Activated CD4-positive, alpha-beta T cell treated with anti-CD3 and anti-CD28 coated beads, Interleukin-2, amount 10 ng/mL, durations not matched to agents 7 days and 5 days (primary cell): ENCODE measurements around the gene YDJC. TPM values are rescaled to one million over a fixed set of nuclear protein-coding genes. Genes with fewer than 3 reads are reported as not detected.
"Not testable (repeated sequence)": the region's sequence is repeated elsewhere in the genome, so short reads cannot be mapped to it uniquely, and the experiment has no call there.

Experiments
- CTCF ChIA-PET: fragments of 350-600 bp; sonication (Branson Sonifier 250); formaldehyde crosslinking; loops from one replicate; lab custom pipeline; 2021; ENCODE audit warnings: antibody characterized with exemption; lab: Charles Lee
- POLR2A ChIA-PET: fragments of 350-600 bp; sonication (Branson Sonifier 250); formaldehyde crosslinking; loops from one replicate; lab custom pipeline; 2021; ENCODE audit warnings: antibody characterized with exemption; lab: Charles Lee
- DNase-seq: peaks from one replicate; pipeline ENCODE4 v3.0.0-alpha.2; 2020
- H3K27ac Mint-ChIP-seq: one replicate; pipeline ENCODE4 v1.8.0; 2021; ENCODE audit warnings: mild to moderate bottlenecking, moderate library complexity, mixed read lengths
- H3K27me3 Mint-ChIP-seq: one replicate; pipeline ENCODE4 v1.8.0; 2021; ENCODE audit warnings: mixed read lengths
- H3K36me3 Mint-ChIP-seq: one replicate; pipeline ENCODE4 v1.8.0; 2021; ENCODE audit warnings: low read depth, mixed read lengths
- H3K4me1 Mint-ChIP-seq: one replicate; pipeline ENCODE4 v1.8.0; 2021; ENCODE audit warnings: mixed read lengths
- H3K4me3 Mint-ChIP-seq: one replicate; pipeline ENCODE4 v1.8.0; 2021; ENCODE audit warnings: mild to moderate bottlenecking, moderate library complexity, mixed read lengths
- H3K9me3 Mint-ChIP-seq: one replicate; pipeline ENCODE4 v1.8.0; 2021; ENCODE audit warnings: mixed read lengths
- total RNA-seq, 2 experiments: library from RNA; stranded (reverse); gene quantifications; one replicate each; pipeline ENCODE4 v1.2.3, GENCODE V29; 2021

YDJC gene
- total RNA-seq, 2 experiments from 2014 or later, result 30.3 to 39.9 TPM

DNA sequence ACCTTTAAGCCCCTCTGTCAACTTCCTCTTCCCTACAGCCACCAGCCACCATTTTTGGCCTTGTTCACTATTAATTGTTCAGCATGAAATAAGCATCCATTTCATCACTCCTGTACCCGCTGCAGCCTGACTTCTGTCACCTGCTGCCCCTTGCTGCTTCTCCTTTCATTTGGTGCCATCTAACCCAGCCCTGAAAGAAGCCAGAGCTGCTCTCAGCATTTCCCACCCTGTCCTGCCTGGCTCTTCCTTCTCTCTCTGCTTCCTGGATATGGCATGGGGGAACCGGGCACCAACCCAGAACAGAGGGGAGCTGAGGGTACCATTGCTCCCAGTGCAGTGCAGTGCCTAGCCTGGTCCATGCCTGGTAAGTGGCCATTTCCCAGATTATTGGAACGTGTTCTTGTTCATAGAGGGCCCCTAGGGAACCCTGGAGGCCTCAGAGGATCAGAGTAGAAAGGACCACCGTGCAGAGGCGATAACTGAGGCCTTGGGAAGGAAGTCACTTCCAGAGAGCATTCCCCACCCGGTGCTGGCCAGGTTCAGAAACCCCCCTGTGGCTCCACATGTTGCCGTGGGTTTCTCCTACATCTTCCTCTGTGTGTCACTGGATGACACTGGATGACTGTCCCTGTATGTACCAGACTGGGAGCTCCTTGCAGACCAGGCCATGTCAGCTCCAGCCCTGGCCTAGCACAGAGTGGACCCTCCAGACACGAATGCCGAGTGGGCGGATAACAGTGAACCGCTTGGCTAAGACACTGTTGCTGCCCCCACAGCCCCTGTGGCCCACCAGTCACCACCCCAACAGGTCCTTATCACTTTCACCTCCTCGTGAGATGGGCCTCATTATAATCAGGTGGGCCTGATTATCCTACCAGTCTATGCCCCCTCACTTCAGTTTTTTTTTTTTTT is 4.7 kb downstream of the YDJC start:
- ChIA-PET CTCF (interaction anchor here (0.9 to 14.3 kb wide), 2 partner anchors 11 to 22 kb away, joined by 4 to 213 read pairs; partner anchors contain the start of gene SDF2L1), POLR2A (no interaction called here)
- no peaks in the 10 kb centered on the region for H3K27me3 Mint-ChIP-seq
- H3K4me1 Mint-ChIP-seq, result peaks cover 24% of the 10 kb centered on the region
- H3K36me3 Mint-ChIP-seq, result peaks cover 35% of the 10 kb centered on the region
- no peaks in the 10 kb centered on the region for H3K9me3 Mint-ChIP-seq
- no peak for DNase-seq
- H3K4me3 Mint-ChIP-seq, result no peak overlapping the region
- peak overlapping the region; percentile 21 for H3K27ac Mint-ChIP-seq

DNA sequence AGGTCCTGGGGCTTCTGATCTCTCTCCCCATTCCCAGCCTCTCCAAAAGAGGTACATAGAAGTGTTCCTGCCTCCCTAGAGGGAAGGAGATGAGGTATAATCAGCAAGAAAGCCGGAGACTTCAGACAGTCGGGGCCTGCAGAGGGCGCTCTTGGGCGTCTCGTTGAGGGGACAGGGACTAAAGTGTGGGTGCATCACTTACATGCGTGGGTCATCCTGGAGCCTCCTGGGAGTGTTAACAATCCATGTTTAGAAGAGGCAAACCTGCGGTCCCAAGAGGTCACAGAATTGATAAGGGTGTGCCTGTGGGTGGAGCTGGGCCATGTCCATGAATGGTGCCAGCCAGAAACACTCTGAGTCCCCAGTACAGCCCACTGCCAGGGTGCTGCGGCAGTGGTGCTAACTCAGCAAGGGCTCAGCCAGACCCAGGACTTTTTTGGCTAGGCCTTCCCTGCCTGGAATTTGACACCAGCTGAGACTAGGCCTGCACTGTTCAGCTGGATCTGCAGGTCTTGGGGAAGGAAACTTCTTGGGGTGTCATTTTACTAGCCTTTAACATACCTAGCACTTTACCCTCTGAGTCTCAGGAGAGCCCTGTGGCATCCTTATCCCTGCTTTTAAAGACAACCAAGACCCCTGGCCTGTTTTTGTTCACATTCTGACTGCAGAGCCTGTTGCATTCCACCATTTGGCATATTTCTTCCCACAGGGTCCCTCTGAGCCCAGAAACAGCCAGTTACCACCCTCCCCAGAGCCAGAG is 5.5 kb downstream of the YDJC start:
- CTCF ChIA-PET, result interaction anchor here (1.3 to 14.3 kb wide), 2 partner anchors 11 to 23 kb away, joined by 4 to 213 read pairs; partner anchors contain the start of gene SDF2L1
- Mint-ChIP-seq H3K27ac (peak overlapping the region; percentile 21), H3K4me1 (peaks cover 24% of the 10 kb centered on the region), H3K4me3 (no peak overlapping the region), H3K9me3 (no peaks in the 10 kb centered on the region), H3K36me3 (peaks cover 34% of the 10 kb centered on the region), H3K27me3 (no peaks in the 10 kb centered on the region)
- POLR2A ChIA-PET, result no interaction called here
- peak; percentile 31 for DNase-seq

DNA sequence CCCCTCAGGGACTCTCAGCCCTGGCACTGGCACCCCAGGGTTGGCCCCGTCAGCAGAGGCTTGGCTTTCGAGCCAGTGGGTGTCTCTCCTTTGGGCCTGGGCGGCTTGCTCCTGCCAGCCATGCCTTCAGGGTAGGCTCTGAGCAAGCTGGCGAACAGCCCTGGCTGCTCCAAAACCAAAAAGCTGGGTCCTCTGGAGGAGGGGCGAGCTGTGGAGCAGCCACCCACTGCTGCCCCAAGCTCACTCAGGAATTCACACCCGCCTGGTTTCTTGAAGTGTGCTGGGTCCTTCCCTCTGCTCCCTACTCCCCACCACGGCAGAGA is 6.2 kb downstream of the YDJC start:
- DNase-seq, result no peak
- no peak overlapping the region for H3K4me3 Mint-ChIP-seq
- peaks cover 22% of the 10 kb centered on the region for H3K4me1 Mint-ChIP-seq
- CTCF ChIA-PET, result interaction anchor here (1.3 to 14.3 kb wide), 2 partner anchors 10 to 23 kb away, joined by 4 to 213 read pairs; partner anchors contain the start of gene SDF2L1
- H3K9me3 Mint-ChIP-seq, result no peaks in the 10 kb centered on the region
- POLR2A ChIA-PET, result no interaction called here
- H3K27ac Mint-ChIP-seq, result no peak overlapping the region
- H3K36me3 Mint-ChIP-seq, result peaks cover 32% of the 10 kb centered on the region
- no peaks in the 10 kb centered on the region for H3K27me3 Mint-ChIP-seq

DNA sequence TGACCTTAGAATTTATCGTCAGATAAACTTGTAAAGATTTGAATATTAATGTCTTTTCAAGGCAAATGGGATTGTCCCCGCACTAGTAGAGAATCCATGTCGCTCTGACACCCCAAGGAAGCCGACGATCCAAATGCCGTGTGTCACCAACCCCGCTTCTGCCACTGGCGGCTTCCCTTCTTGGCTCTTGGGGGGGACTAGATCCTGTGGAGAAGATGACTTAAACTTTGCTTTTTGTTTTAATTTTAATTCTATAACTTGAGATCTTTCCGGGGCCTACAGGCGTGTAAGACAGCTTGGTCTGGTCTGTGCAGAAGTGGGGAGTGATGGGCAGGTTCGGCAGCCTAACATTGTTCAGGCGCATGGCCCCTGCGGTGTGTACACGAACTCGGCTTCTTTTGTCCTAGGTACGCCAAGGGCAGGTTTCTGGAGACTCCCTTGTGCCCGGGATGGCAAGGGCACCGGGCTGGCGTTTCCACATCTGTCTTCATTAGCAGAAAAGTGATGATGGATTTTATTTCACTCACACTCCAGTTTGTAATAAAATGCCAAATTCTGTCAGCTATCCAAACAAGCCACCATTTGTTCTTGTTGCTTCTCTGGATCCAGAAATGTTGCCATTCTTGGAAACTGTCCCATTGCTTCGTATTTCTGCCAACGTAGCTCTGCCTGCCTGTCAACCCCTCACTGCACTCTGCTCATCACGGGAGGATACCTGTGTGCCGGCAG is 6.7 kb downstream of the YDJC start:
- Mint-ChIP-seq H3K4me3 (no peak overlapping the region), H3K36me3 (peaks cover 28% of the 10 kb centered on the region), H3K27me3 (no peaks in the 10 kb centered on the region), H3K4me1 (peaks cover 18% of the 10 kb centered on the region), H3K27ac (no peak overlapping the region), H3K9me3 (no peaks in the 10 kb centered on the region)
- ChIA-PET CTCF (interaction anchor here (1.3 to 14.3 kb wide), 2 partner anchors 10 to 24 kb away, joined by 4 to 213 read pairs; partner anchors contain the start of gene SDF2L1), POLR2A (no interaction called here)
- no peak for DNase-seq

DNA sequence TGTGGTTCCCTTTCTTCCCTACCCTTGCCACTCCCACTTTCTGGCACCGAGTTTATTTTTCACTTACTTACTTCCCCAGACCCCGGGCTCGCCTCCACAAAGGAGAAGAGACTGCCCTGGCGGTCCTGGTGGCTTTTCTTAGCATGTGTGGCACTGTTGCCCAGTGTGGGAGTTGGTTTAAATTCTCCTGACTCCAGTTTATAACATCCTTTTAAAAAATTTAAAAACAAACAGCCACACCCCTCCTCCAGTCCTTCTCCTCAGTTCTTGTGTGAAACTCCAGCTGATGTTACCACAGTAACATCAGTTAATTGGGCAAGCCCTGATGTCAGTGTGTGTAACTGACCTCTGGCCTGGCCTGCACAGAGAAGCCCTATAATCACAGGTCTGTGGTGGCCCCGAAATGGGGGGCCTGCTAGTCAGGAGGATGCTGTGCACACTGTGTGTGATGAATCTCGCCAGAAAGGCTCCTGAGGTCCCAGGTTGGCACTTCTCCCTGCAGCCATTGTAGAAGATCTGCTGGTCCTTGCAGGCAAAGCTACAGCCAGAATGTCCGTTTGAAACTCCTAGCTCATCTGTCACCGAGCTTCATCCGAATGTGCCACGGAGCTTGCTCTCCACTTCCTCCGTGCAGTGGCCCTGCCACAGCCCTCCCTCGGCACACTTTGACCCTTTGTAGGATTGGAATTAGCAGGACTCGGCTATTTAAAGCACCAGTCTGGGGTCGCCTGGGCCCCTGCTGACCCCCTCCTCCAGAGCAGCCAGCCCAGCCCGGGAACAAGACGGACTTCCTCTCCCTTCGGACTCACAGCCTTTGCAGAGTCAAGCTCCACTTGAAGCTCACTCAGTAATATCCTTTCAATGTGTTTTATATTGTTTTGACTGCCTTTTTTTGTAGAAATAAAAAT is 7.6 kb downstream of the YDJC start:
- H3K4me1 Mint-ChIP-seq, result peaks cover 11% of the 10 kb centered on the region
- ChIA-PET POLR2A (no interaction called here), CTCF (interaction anchor here (14.3 kb wide), 1 partner anchor 25 kb away, joined by 213 read pairs; the partner anchor contains the start of gene SDF2L1)
- H3K27ac Mint-ChIP-seq, result no peak overlapping the region
- DNase-seq, result no peak
- H3K9me3 Mint-ChIP-seq, result no peaks in the 10 kb centered on the region
- H3K27me3 Mint-ChIP-seq, result no peaks in the 10 kb centered on the region
- H3K4me3 Mint-ChIP-seq, result no peak overlapping the region
- peaks cover 19% of the 10 kb centered on the region for H3K36me3 Mint-ChIP-seq

DNA sequence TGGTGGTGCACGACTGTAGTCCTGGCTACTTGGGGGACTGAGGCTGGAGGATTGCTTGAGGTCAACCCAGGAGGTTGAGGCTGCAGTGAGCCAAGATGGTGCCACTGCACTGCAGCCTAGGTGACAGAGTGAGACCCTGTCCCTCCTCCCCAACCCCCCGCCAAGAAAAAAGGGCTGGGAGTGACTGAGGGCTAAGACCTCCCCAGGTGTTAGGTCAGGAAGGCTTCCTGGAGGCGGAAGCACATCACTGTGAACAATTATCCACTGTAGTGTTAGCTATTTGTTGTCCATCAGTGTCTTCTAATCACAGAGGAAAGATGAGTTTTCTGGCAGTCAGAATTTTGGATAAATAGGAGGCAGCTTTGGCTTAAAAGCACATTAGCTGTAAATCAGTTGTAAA is 8.8 kb downstream of the YDJC start:
- no peak overlapping the region for H3K4me3 Mint-ChIP-seq
- CTCF ChIA-PET, result interaction anchor here (0.7 kb wide), 1 partner anchor 10 kb away, joined by 3 read pairs; no protein-coding TSS in a partner anchor
- H3K36me3 Mint-ChIP-seq, result peaks cover 15% of the 10 kb centered on the region
- H3K27ac Mint-ChIP-seq, result no peak overlapping the region
- POLR2A ChIA-PET, result no interaction called here
- H3K9me3 Mint-ChIP-seq, result no peaks in the 10 kb centered on the region
- peaks cover 6% of the 10 kb centered on the region for H3K4me1 Mint-ChIP-seq
- DNase-seq, result no peak
- no peaks in the 10 kb centered on the region for H3K27me3 Mint-ChIP-seq

DNA sequence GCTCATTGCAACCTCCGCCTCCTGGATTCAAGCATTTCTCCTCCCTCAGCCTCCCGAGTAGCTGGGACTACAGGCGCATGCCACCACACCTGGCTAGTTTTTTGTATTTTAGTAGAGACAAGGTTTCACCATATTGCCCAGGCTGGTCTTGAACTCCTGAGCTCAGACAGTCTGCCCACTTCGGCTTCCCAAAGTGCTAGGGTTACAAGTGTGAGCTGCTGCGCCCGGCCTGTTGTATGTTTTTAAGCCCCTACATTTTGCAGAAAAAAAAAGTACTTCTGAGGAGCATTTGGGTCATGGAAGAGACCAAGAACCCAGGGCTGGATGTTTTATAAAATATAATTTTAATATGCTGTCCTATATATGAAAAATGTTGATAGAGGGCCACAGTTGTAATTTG is 12.5 kb downstream of the YDJC start:
- POLR2A ChIA-PET, H3K27ac Mint-ChIP-seq, H3K9me3 Mint-ChIP-seq, H3K27me3 Mint-ChIP-seq, DNase-seq, H3K4me1 Mint-ChIP-seq, H3K4me3 Mint-ChIP-seq: not testable (repeated sequence)
- peaks cover 17% of the 10 kb centered on the region for H3K36me3 Mint-ChIP-seq
- CTCF ChIA-PET, result interaction anchor here (1.2 to 3.6 kb wide), 4 partner anchors 9 to 30 kb away, joined by 4 to 24 read pairs (median 6); partner anchors contain the start of gene YDJC

DNA sequence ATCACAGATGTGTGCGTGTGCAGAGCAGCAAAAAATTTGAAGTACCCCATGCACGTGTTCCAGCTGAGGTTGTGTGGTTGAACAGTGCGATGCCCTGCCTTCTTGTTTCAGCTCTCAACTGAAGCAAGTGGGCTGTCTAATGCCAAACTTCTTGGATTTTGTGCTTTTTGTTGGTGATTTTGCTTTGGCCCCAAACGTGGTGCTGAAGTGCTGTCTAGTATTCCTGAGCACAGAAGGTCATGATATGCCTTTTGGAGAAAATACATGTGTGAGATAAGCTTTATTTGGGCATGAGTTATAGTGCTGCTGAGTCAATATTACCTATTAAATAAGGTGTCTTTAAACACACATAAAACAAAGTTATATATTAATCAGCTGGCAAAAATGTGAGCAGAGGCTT is 14.1 kb downstream of the YDJC start:
- no peak overlapping the region for H3K4me3 Mint-ChIP-seq
- H3K27me3 Mint-ChIP-seq, result no peaks in the 10 kb centered on the region
- ChIA-PET CTCF (interaction anchor here (1.9 to 4.3 kb wide), 2 partner anchors 13 to 31 kb away, joined by 4 to 16 read pairs; partner anchors contain the start of gene YDJC), POLR2A (no interaction called here)
- H3K36me3 Mint-ChIP-seq, result peaks cover 26% of the 10 kb centered on the region
- no peak overlapping the region for H3K27ac Mint-ChIP-seq
- DNase-seq, result no peak
- peaks cover 2% of the 10 kb centered on the region for H3K4me1 Mint-ChIP-seq
- no peaks in the 10 kb centered on the region for H3K9me3 Mint-ChIP-seq

DNA sequence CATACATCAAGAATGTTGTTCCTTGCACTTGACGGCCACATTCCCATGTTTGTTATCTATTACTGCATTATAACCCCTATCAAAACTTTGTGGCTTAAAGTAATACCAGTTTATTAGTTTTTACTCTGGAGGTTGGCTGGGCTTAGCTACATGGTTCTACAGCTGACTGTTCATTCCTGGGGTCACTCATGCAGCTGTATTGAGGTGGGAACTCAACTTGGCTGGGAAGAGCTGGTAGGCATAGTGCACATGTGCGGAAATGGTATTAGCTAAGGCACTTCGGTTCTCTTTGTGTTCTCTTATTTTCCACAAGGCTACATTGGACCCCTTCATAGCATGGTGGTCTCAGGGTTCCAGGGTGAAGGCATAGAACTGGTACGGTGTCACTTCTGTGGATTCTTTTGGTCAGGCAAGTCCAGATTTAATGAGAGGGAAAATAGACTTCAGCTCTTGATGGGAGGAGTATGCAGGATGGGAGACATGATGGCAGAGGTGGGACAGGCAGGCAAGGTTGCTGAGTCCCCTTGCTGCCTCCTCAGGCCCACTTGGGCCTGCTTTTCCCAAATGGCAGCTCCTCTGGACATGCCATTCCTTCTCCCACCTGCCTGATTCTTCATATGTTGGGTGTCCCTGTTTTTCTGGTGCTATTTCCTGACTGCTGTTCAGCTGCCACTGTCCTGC is 16.1 kb downstream of the YDJC start:
- ChIA-PET CTCF (interaction anchor here (1.6 to 4.3 kb wide), 2 partner anchors 10 to 15 kb away, joined by 4 to 16 read pairs; partner anchors contain the start of gene YDJC), POLR2A (no interaction called here)
- Mint-ChIP-seq H3K36me3 (peaks cover 26% of the 10 kb centered on the region), H3K9me3 (no peaks in the 10 kb centered on the region), H3K4me1 (peaks cover 2% of the 10 kb centered on the region), H3K4me3 (no peak overlapping the region), H3K27ac (peak overlapping the region; percentile 55), H3K27me3 (no peaks in the 10 kb centered on the region)
- DNase-seq, result no peak

DNA sequence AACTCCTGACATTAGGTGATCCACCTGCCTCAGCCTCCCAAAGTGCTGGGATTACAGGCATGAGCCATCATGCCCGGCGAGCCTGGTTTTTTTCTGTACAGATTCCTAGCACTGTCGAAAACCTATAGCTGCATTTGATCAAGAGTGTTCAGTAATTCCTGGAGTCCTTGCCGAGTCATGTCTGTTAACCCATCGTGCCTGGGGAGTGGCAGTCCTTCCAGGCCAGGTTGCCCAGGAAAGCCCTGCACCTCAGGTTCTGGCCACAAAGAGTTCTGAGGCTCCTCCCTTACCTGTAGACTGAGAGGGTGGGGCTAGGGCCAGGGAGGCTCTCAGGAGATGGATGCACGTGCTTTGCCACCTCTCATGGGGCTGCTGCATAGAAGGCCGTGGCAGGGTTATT is 17.0 kb downstream of the YDJC start:
- Mint-ChIP-seq H3K27me3 (no peaks in the 10 kb centered on the region), H3K27ac (no peak overlapping the region), H3K4me1 (peaks cover 2% of the 10 kb centered on the region), H3K9me3 (no peaks in the 10 kb centered on the region), H3K4me3 (no peak overlapping the region), H3K36me3 (peaks cover 26% of the 10 kb centered on the region)
- ChIA-PET POLR2A (no interaction called here), CTCF (interaction anchor here (1.6 to 4.3 kb wide), 2 partner anchors 11 to 16 kb away, joined by 4 to 16 read pairs; partner anchors contain the start of gene YDJC)
- no peak for DNase-seq
